HuH-7 (cell line): ENCODE data around the gene MAPKAP1.

Experiments
- DNase-seq: peaks from one replicate; pipeline ENCODE4 v3.0.0; 2011; ENCODE audit warnings: low spot score

The MAPKAP1 gene

DNA sequence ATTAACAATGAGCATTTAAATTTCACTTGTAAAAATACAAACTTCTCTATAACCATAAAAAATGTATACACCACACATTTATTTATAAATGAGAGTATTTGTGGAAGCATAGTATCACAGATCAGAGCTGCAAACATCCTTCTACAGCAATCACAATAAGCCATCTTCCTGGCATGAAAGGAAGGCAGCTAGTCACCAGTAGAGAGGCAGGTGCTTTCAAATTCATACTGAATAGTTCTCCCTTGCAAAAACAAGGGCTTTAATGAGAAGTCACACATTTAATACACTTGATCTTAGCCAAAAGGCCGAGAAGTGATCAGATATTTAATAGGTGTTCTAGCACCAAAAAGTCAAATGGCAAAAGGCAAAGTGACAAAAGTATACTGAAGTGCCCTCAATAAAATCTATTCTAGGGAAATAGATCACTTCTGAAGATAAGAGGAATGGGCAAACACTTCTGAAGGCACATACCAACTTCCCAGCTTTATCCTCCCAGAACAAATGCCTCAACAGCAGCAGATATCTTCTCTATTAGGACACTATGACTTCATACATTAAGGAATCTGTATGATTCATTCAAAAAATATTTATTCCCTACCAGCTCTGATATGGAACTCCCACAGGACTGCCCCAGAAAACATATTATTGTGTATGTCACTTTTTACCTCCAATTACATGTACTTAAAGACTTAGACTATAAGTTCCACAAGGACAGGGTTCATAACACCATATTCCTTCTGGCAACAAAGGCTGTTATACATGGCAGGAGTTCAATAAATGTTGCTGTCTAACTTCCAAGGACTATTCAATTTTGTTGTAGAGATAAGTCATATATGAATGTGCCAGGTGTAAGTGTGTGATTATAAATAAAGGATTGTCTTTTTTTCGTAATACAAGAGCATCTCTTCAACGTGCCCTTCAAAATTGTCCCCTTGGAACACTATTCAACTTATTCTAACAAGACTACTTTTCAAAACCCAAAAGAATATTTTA is 31.7 kb downstream of the MAPKAP1 start:
- DNase-seq = no peak

DNA sequence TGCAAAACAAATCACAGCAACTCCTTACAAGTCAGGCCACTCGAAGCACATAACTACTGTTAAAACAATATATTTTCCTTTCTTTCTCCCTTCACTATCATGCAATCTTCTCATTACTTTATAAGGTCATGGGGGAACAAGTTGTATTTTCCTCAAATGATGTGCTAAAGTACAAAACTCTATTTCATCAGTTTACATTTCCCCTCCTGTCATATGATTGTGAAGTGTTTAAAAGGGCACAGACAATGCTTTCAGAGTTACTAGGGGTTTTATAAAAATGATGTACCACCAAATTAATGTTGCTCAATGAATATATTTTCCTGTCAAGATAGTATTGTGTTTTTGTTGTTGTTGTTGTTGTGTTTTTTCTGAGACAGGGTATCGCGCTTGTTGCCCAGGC is 34.1 kb downstream of the MAPKAP1 start:
- no peak for DNase-seq

DNA sequence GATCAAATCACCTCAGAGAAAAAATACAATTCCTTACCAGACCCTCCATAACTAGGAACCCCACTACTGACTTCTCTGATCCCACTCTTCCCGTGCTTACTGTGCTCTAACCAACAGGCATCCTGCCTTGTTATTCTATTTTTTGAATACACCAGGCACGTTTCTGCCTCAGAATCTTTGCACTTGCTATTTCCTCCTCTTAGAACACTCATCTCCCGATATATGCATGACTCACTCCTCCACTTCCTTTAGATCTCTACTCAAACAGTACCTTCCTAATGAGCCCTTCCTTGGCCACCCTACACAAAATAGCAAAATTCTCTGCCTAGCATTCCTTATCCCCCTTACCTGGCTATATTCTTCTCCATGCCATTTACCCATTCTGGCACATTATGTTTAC is 43.9 kb downstream of the MAPKAP1 start:
- DNase-seq = no peak

DNA sequence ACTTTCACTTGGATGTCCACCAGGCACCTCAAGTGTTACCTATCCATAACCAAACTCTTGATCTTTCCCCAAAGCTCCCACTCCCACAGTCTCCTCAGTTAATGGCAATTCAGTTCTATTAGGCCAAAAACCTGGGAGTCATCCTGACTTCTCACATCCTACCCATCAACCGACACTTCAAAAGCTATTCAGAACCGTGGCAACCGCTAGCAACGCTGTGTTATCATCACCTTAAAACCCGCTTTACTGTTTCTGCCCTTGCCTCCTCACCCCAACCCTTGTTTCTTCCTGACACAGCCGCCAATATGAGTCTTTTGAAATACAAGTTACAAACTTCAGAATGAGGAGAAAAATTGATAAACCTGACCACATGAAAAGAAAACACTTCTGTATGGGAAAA is 46.5 kb downstream of the MAPKAP1 start:
- DNase-seq = no peak

DNA sequence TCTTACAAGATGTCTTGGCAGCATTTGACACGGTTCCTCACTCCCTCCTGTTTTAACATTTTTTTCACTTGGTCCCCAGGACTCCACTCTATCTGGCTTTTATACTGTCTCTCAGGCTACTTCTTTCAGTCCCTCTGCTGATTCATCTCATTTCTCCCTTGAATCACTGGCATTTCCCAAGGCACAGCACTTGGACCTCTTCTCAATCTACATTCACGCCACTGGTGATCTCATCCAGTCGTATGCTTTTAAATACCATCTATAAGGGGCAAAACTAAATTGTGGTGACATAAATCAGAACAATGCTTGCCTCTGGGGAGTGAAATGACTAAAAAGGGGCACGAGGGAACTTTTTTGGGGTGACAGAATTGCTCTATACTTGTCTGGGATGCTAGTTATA is 47.1 kb downstream of the MAPKAP1 start:
- no peak for DNase-seq

DNA sequence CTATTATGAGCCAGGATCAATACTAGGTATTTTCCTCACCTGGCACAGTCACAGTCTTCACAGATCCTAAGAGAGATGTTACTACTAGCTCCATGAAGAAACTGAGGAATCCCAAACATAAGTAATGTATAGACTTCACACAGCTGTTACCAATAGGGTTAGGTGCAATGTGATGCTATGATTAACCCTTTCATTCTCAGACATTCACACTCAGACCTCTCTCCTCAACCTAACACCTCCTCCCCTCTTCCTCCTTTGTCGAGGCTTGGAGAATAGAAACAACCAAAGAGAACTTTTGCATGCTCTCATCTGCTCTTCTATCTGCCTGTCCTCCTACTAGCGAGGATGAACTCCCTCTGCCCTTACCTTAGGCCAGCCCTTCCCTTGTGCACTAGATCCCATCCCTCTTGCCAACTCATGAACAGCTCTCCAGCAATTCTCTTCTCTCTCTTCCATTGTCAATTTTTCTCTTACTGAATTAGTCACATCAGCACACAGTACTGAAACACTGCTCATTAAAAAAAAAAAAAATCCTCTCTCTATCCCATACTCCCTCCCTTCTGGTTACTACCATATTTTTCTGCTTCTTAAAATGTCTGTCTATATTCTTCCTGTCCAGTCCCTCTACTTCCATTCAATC is 47.7 kb downstream of the MAPKAP1 start:
- no peak for DNase-seq

DNA sequence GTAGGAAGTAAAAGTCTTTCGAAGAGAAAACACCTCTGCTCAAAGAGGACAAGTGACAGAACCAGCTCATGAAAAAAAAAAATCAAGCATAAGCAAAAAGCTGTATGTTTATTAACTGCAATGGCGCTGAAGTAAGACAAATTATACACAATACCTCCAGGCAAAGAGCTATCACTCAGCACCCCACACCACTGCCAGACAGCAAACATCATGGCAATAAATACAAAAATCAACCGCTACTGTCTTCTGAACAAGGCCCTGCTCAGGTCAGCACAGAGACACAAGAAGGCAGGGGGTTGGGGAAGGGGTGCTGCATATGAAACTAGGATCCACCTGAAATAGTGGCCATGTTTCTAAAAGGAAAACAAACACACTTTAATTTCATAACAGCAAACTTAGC is 50.4 kb downstream of the MAPKAP1 start:
- no peak for DNase-seq

DNA sequence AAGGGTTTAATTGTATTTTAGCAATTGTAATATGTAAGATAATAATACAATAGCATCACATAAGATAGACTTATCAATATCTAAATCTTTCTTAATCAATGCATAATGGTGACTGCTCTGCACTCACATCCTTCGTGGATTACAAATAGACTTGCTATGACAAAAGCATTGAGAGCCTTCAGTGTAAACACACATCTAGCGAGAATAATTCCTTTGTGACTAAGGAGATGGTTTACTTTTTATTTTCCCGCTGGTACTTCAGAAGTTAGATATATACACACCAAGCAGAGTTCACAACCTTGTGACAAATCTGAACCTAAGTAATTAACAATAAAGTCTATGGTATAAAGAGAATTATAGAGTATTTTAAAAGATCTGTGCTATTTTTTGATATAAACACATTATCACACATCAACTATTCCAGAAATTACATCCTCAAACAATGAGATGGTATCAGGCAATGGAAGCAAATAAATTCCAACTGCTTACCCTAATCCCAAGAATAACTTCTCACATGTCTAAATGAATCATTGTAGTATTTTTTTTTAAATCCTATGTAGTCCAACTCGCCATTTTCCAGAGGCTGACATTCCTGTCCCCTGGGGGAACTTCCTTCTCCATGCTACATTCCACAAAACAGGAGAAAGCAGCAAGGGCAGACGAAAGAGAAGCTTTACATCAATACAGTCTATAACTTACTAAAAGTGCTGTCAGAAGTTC is 51.2 kb downstream of the MAPKAP1 start:
- DNase-seq = no peak

DNA sequence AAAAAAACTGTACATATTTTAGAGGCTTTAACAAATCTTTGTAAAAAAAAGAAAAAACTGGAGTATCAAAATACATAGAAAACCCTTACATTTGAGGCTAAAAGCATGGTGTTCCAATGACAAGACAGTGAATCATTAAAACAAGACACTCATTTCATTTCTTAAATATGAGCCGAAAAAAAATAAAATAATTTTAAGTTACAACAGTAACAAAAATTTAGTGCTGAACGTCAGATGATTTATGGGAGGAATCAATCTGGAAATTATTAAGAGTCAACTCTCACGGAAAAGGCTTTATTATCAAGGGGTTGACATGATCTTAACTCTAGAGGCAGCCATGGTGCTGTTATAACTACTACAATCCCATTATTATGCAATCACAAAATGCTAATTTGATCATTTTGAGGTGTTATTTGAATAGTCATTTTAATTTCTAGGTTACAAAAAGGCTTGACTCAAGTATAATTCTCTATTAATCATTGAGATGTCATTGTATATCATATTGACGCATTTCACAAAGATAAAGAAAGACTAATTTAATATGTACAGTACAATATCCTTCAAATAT is 51.9 kb downstream of the MAPKAP1 start:
- DNase-seq = no peak

DNA sequence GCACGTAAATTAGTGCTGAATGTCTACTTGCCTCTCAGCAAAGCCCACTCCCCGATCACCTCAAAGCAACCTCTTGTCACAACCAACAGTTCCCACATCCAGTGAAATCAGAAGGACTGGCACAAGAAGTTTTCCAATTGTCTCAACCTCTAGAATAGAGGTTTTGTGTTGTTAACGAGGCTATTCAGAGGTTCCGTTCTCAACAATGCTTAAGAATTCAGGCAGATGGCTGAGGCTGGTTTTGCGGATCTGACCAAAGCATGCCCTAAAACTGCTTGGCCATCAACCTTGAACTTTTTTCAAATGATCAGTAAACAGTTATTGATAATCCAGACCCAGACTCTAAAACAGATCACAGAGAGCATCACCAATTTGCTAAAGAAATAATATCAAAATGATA is 52.9 kb downstream of the MAPKAP1 start:
- no peak for DNase-seq

DNA sequence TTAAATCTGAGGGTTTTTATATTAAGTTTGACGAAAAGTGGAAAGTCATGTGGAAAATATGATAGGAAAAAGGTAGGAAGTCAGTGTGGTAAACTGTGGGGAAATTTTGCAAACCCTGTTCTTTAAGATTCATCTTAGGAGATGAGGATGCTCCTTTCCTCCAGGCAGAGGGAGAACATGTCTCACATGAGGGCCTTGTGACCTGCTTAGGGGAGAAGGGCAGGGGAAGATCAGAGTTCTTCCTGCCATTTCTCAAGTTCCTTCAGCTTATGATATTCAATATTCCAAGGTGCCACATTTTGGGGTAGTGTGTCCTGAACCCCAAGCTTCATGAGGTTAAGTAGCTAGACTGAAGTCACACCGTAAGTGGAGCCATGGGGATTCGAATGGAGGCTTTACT is 53.7 kb downstream of the MAPKAP1 start:
- no peak for DNase-seq

DNA sequence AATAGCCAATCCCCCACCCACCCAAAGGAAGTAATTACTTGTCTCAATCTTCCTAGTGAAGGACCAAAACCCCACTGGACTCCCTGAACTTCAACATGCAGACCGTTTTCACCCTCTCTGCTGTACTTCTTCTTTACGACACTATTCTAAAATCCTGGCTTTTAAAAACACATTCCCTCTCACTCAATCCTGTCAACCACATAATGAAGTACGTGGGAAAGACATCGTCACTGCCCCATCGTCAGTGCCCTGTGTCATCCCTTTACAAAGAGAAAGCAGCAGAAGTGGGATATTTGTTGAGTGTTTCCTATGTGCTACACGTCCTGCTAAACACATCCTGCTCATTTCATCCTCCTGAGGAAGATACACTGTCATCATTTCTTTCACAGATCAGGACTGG is 54.2 kb downstream of the MAPKAP1 start:
- DNase-seq = no peak

DNA sequence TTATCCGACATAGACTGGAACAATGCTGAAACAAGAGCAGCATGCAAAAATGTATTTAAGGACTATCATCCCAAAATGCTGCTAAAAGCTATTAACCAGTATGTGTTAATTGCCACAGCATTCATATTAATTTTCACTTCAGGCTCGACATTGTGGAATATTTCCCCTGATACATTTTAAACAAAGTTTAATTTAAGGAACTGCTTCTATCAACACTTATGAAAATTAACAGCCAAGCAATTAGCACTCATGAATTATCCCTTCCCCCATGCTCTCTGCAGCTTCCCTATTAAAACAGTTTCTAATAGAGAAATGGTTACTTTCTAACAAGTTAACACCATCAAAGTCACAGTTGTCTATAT is 54.8 kb downstream of the MAPKAP1 start:
- DNase-seq = no peak

DNA sequence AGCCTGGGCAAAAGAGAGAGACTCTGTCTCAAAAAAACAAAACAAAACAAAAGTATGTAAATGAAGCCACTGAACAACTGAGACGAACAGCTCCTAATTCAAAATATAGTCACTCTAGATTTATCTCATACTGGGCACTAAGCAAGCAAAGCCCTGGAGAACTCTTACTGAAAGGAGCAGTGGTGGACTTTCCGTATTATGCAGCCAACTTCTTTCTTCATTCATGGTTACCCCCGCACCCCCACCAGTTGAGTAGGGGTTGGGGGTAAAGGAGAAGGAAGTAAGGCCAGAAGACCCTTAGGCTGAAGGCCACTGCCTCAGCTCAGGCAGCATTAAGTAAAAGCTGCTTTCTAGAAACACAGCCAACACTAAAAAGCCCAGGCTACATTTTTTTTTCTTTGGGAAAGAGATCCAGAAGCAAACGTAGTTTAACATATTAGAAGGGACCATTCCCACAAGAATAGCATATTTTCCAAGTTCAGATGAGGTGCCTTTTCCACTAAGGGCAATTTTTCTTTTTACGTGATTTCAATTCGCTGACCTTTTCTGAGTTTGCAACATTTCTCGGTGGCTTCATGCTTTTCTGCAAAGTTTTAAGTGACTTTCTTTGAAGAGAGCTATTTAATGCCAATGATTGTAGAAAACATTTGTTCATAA is 55.3 kb downstream of the MAPKAP1 start:
- no peak for DNase-seq

DNA sequence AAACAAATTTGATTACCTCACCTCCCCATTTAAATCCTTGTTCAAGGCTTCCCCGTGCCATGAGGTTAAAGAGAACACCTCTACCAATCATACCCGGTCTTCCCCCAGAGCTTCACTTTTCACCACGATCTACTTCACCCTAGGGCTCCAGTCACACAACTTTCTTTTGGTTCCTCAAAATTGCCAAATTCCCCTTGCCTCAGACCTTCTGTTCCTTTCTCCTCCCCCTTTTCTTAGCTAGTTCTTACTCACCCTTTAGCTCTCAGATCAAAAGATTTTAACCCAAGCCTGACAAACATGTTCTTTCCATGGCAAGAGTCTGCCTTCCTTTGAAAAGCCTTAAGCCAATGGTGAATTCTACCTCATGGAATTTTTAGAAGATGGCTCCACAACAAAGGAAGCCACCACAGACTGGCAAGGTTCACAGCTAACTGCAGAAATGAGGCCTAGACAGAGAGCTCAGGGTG is 56.7 kb downstream of the MAPKAP1 start:
- DNase-seq = no peak

DNA sequence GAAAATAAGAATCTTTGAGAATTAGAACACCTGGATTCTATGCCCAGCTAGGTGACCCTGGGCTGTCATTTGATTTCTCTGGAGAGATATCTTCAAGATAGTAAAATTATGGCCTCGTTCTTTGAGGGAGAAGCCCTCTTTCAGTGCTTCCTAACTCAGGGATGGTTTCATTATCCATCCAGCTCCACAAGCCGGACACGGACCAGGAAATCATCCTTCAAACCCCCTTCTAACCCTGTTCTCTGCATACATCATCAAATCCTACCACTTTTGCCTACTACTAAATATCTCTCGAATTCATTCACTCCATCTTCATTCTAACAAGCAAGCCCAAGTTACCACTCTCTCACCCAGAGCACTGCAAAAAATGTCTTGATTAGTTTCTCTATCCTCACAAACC is 57.2 kb downstream of the MAPKAP1 start:
- DNase-seq = no peak

DNA sequence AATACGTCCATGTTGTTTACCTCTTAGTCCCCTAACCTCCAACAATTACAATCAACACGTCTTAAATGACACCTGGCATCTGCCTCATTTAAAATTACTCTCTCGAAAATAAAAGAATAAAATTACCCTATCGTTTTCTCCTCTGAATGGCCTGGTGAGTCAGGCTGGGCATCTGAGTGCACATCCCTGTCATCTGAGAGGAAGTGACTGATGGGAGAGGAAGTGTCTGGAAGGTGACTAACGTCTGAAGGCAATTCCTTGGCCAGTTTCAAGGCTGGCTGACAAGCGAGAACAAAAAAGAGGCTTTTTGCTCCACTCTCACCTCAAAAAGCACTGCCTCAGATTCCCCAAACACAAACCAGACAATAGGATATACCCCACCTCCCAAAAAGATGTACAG is 57.7 kb downstream of the MAPKAP1 start:
- no peak for DNase-seq

DNA sequence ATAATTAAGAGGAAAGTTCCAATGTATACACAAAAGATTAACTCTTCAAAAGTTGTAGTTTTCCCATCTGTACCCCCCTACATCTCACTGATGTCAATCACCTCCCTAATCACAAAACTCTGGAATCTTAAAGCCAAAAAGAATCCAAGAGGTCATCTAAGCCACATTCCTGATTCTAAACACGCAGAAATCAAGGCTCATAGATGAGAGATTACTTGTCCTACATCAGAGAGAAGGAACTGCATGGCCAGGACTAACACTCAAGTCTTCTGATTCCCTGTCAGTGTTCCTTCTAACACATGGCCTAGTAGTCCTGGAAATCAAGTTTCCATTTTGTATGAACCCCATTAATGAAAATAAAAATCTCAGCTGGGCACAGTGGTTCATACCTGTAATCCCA is 58.7 kb downstream of the MAPKAP1 start:
- DNase-seq = no peak

DNA sequence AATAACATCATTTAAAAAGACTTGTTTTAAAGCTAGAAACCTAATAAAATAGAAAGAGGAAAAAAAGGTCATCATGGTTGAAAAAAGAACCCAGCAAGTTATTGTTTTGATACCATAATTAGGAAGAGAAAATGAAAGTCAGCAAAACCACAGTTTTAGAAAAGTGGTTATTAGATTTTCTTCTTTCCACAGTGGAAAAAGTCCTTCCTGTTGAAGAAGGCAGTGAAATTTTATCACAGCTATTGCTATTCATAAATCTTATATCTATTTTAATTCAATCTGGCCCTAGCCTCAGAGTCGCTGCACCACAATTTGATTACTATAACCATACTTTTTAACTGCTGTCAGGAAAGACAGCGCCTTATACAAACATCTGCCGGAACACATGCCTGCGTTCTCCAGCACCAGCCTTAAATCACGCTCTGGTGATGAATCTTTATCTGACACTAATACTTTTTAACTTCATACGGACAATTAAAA is 60.3 kb downstream of the MAPKAP1 start:
- no peak for DNase-seq

DNA sequence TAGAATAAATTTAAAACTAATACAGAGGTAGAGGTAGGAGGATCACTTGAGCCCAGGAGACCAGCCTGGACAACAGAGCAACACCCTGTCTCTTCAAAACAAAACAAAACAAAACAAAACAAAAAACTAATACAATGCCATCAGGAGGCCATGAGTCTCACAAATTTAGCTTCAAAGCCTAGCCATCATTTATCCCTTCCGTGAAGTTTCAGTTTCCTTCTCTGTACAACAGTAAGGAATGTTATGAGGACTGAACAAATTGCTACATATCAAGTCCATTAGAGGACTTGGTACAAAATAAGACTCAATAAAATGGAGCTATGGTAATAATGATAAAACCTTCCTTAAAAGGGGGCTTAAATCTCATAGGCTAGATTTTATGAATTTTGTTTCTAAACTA is 60.8 kb downstream of the MAPKAP1 start:
- DNase-seq = no peak

DNA sequence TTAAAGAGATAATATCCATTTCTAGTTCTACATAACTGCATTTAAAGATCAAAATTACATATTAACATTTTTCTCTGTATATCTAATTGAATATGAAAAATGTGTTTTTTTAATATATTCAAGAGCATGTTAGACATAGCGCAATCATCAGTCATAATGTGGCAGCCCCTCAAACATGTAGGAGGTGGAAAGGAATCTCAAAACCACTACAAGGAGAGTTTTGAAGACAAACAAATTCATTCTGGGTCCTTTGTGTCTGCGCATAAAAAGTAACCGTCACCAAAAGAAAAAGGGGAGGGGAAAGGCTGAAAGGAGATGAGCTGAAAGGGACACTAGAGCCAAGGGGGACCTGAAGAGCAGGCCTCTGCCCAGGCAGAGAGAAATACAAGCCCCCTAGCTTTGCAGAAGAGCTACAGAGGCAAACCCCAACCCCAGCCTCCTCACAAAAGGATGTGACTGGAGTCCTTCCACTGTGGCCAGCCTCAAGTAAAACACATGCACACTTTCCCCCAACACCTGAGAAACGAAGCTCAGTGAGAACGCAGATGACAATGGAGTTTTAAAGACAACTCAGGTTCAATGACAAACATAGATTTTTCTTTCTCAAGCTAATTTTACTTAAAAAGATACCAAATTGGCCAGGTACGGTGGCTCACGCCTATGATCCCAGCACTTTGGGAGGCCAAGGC is 62.0 kb downstream of the MAPKAP1 start:
- DNase-seq = no peak
